Measurements from ENCODE around the gene UBE2F. TPM values are rescaled to one million over a fixed set of nuclear protein-coding genes. Genes with fewer than 3 reads are reported as not detected.

Gene UBE2F
- total RNA-seq, 2 donors from 2014 or later: 64.5 to 175 TPM

GRCh38 chr2:238064376-238064775 is 97.6 kb downstream of the UBE2F start:
- H3K9me3 Mint-ChIP-seq: peaks cover 0 to 12% of the 10 kb centered on the region in 2 donors
- H3K27ac Mint-ChIP-seq: no peak overlapping the region
- DNase-seq (ENCODE audit: low spot score in 2 of 2) (no peak), ATAC-seq (no peak)
- H3K36me3 Mint-ChIP-seq: peaks cover 43 to 61% of the 10 kb centered on the region in 2 donors

GRCh38 chr2:238065071-238065846 is 98.4 kb downstream of the UBE2F start:
- Mint-ChIP-seq H3K36me3 (peaks cover 45 to 64% of the 10 kb centered on the region in 2 donors), H3K9me3 (peaks cover 0 to 12% of the 10 kb centered on the region in 2 donors), H3K27ac (no peak overlapping the region)
- no peak for DNase-seq (ENCODE audit: low spot score in 2 of 2)
- ATAC-seq: no peak

DNA sequence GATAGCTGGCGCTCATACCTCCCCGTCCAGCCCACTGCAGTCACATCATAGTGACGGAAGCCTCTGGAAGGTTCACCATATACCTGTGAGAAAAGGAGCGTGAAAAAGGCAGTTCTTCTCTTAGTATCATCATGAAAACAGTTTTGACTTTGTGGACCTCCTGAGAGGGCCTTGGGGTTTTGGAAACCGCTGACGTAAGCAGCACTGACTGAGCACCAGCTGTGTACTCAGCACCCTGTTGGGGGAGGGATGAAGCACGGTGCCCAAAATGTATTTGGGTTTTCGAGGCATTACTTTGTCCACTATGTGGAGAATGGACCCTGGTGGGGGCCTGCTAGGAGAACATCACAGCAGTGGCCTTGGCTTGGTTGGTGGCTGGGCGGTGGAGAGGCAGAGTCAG is 99.4 kb downstream of the UBE2F start:
- peaks cover 0 to 12% of the 10 kb centered on the region in 2 donors for H3K9me3 Mint-ChIP-seq
- peak; percentile 19 to 27 for ATAC-seq

GRCh38 chr2:238066718-238067117 is 99.9 kb downstream of the UBE2F start:
- Mint-ChIP-seq H3K9me3 (peaks cover 0 to 14% of the 10 kb centered on the region in 2 donors), H3K27ac (peak overlapping the region; percentile 57 to 97), H3K36me3 (peaks cover 40 to 64% of the 10 kb centered on the region in 2 donors)
- ATAC-seq (peak; percentile 57 to 85), DNase-seq (ENCODE audit: low spot score in 2 of 2) (peak in 1 of 2 donors; percentile 78)

More for the DNA sequence above, 99.4 kb downstream of the UBE2F start:
- peak overlapping the region; percentile 57 to 97 for H3K27ac Mint-ChIP-seq
- DNase-seq (ENCODE audit: low spot score in 2 of 2): no peak
- peaks cover 42 to 64% of the 10 kb centered on the region in 2 donors for H3K36me3 Mint-ChIP-seq

DNA sequence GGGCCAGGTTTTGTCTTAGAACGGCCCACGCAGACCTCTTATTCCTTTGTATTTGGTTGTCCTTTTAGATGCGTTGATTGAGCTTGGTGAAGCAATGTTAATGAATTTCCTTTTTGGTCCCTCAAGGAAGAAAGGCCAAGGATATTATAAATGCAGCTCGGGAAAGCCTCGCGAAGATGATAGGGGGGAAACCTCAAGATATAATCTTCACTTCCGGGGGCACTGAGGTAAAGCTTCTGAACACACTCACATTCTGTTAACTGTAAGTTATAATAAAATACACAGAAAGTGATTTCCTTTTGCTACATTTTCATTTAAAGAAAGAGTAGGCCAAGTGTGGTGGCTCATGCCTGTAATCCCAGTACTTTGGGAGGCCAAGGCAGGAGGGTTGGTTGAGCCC is 101.1 kb downstream of the UBE2F start:
- DNase-seq (ENCODE audit: low spot score in 2 of 2) (no peak), ATAC-seq (no peak)
- Mint-ChIP-seq H3K27ac (peak overlapping the region in 1 of 2 donors; percentile 57), H3K36me3 (peaks cover 49 to 73% of the 10 kb centered on the region in 2 donors), H3K9me3 (peaks cover 0 to 19% of the 10 kb centered on the region in 2 donors)

DNA sequence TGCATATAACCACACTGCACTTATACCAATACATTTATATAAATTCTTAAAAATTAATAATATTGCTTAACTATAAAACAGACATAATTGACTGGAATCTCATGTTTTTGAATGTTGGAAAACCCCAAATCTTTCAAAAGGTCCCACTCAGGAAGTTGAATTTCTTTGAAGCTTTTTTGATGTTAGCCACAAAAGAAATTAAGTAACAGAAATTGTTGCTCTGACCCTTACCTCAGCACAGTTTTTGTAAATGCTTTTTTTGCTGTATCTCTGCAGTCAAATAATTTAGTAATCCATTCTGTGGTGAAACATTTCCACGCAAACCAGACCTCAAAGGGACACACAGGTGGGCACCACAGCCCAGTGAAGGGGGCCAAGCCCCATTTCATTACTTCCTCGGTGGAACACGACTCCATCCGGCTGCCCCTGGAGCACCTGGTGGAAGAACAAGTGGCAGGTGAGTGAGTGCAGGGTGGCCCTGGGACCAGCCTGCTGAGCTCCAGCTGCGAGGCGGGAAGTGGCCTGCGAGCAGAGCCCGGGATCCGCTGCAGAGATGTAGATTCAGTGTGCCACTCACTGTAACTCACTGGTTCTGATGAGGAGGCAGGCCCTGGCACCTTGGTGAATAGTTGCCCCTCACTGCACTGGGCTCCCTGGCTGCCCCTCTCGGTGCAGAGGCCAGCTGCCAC is 102.4 kb downstream of the UBE2F start:
- ATAC-seq (peak in 1 of 2 donors; percentile 24), DNase-seq (ENCODE audit: low spot score in 2 of 2) (no peak)
- Mint-ChIP-seq H3K36me3 (peaks cover 52 to 83% of the 10 kb centered on the region in 2 donors), H3K27ac (peak overlapping the region in 1 of 2 donors; percentile 28), H3K9me3 (peaks cover 0 to 19% of the 10 kb centered on the region in 2 donors)

- ATAC-seq (no peak), DNase-seq (ENCODE audit: low spot score in 2 of 2) (no peak)
- Mint-ChIP-seq H3K9me3 (peaks cover 0 to 19% of the 10 kb centered on the region in 2 donors), H3K27ac (peak overlapping the region in 1 of 2 donors; percentile 28), H3K36me3 (peaks cover 55 to 85% of the 10 kb centered on the region in 2 donors)
Measured at GRCh38 chr2:238069877-238070276, 103.1 kb downstream of the UBE2F start.

DNA sequence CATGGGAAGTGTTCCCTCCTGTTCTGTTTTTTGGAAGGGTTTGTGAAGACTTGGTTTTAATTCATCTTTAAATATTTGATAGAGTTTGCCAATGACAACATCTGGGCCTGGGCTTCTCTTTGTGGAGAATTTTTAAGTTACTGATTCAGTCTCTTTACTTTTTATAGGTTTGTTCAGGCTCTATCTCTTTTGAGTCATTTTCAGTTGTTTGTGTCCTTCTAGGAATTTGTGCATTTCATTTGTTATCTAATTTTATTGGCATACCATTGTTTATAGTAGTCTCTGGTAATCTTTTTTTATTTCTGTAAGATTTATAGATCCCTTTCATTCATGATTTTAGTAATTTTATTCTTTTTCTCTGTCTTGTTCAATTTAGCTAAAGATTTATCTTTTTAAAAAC is 108.6 kb downstream of the UBE2F start:
- H3K9me3 Mint-ChIP-seq: peaks cover 0 to 7% of the 10 kb centered on the region in 2 donors
- DNase-seq (ENCODE audit: low spot score in 2 of 2) (no peak), ATAC-seq (no peak)
- peaks cover 43 to 77% of the 10 kb centered on the region in 2 donors for H3K36me3 Mint-ChIP-seq
- H3K27ac Mint-ChIP-seq: no peak overlapping the region

DNA sequence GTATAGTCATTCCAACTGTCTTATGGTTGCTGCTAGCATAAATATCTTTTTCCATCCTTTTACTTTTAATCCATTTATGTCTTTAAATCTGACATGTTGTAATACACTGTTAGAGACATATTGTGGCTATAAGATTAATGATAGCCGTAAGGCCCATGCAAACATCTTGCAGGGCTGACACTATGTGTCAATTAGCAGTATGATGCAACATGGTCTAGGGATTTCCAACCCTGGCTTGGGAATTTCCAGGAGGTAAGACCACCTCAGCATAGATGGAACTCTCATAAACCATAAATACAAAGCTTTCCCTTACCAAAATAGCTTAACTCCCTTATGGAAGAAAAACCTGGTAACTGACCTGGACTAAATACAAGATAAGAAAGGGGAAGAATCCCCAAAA is 110.5 kb downstream of the UBE2F start:
- no peak for ATAC-seq
- peaks cover 51 to 77% of the 10 kb centered on the region in 2 donors for H3K36me3 Mint-ChIP-seq

GRCh38 chr2:238079874-238080327 is 113.1 kb downstream of the UBE2F start:
- Mint-ChIP-seq H3K9me3 (no peaks in the 10 kb centered on the region), H3K27ac (peak overlapping the region in 1 of 2 donors; percentile 11), H3K36me3 (peaks cover 52 to 69% of the 10 kb centered on the region in 2 donors)
- ATAC-seq: no peak
- no peak for DNase-seq (ENCODE audit: low spot score in 2 of 2)

More for the DNA sequence above, 110.5 kb downstream of the UBE2F start:
- DNase-seq (ENCODE audit: low spot score in 2 of 2): no peak
- no peak overlapping the region for H3K27ac Mint-ChIP-seq
- H3K9me3 Mint-ChIP-seq: no peaks in the 10 kb centered on the region

GRCh38 chr2:238080518-238080917 is 113.7 kb downstream of the UBE2F start:
- H3K9me3 Mint-ChIP-seq: no peaks in the 10 kb centered on the region
- no peak overlapping the region for H3K27ac Mint-ChIP-seq
- ATAC-seq: no peak
- H3K36me3 Mint-ChIP-seq: peaks cover 53 to 69% of the 10 kb centered on the region in 2 donors
- no peak for DNase-seq (ENCODE audit: low spot score in 2 of 2)

- no peak for DNase-seq (ENCODE audit: low spot score in 2 of 2)
- no peak overlapping the region for H3K27ac Mint-ChIP-seq
- no peaks in the 10 kb centered on the region for H3K9me3 Mint-ChIP-seq
- H3K36me3 Mint-ChIP-seq: peaks cover 54 to 70% of the 10 kb centered on the region in 2 donors
- ATAC-seq: no peak
Measured at GRCh38 chr2:238081150-238081549, 114.3 kb downstream of the UBE2F start.

- DNase-seq (ENCODE audit: low spot score in 2 of 2) (no peak), ATAC-seq (no peak)
- Mint-ChIP-seq H3K36me3 (peaks cover 50 to 67% of the 10 kb centered on the region in 2 donors), H3K27ac (no peak overlapping the region), H3K9me3 (no peaks in the 10 kb centered on the region)
Measured at GRCh38 chr2:238081561-238081960, 114.7 kb downstream of the UBE2F start.

DNA sequence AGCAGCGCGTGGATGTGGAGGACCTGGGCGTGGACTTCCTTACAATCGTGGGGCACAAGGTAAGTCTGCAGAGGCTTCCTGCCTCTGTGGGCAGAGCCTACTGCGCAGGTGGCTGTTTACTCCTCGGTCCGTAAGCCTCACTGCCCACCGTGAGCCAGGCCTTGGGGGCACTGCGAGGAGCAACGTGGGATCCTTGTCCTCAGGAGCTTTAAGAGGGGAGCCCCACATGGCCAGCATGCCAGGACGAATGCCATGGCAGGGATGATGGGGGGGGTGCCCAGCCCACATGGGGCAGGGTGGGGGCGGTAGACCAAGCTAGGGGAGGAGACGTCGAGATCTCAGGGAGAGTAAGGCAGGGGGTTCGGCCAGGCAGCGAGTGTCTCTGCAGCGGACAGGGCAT is 115.3 kb downstream of the UBE2F start:
- DNase-seq (ENCODE audit: low spot score in 2 of 2) (no peak), ATAC-seq (no peak)
- H3K9me3 Mint-ChIP-seq: no peaks in the 10 kb centered on the region
- H3K27ac Mint-ChIP-seq: no peak overlapping the region
- H3K36me3 Mint-ChIP-seq: peaks cover 44 to 62% of the 10 kb centered on the region in 2 donors

DNA sequence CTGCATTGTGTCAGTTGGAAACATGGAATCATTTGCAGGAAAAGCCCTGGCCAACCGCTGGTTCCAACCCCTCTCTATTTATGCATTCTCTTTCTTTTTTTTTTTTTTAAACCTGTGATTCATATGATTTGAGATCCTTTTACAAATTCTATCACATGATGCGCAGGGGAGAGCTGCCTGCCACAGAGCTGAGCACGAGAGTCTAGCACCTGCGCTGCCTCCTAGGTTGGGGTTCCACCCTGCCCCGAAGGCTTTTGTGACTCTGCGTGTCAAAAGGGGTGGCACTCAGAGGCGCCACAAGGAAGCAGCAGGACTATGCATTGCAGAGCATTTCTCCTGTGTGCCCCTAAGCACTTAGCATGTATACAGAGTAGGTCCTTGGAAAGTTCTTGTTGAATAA is 116.0 kb downstream of the UBE2F start:
- peaks cover 44 to 55% of the 10 kb centered on the region in 2 donors for H3K36me3 Mint-ChIP-seq
- H3K9me3 Mint-ChIP-seq: no peaks in the 10 kb centered on the region
- ATAC-seq (no peak), DNase-seq (ENCODE audit: low spot score in 2 of 2) (no peak)
- no peak overlapping the region for H3K27ac Mint-ChIP-seq

DNA sequence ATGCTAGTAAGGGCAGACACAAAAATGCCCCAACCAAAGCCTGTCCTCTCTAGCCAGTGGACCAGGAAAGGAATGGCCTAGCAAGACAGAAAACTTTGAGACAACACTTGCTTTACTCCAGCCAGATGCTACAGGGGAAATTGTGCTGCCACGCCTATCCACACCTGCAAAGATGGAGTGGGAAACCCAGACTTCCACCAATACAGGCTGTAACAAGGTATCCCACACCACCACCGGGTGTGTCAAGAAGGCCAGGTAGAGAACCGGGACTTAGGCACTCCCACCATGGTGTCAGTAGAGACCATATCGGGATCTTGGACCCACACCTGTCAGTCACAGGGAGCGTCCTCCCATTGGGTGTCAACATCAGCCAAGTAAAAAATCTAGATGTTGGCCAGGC is 117.1 kb downstream of the UBE2F start:
- ATAC-seq (no peak), DNase-seq (ENCODE audit: low spot score in 2 of 2) (no peak)
- Mint-ChIP-seq H3K27ac (peak overlapping the region in 1 of 2 donors; percentile 9), H3K9me3 (no peaks in the 10 kb centered on the region), H3K36me3 (peaks cover 44 to 45% of the 10 kb centered on the region in 2 donors)

- H3K9me3 Mint-ChIP-seq: no peaks in the 10 kb centered on the region
- peak overlapping the region in 1 of 2 donors; percentile 88 for H3K27ac Mint-ChIP-seq
- peaks cover 42 to 43% of the 10 kb centered on the region in 2 donors for H3K36me3 Mint-ChIP-seq
- DNase-seq (ENCODE audit: low spot score in 2 of 2) (no peak), ATAC-seq (no peak)
Measured at GRCh38 chr2:238084761-238085160, 117.9 kb downstream of the UBE2F start.
